H9 (cell line): ENCODE results near the gene SLC17A9. TPM values are rescaled to one million over a fixed set of nuclear protein-coding genes. Genes with fewer than 3 reads are reported as not detected.

Source experiments
- DNase-seq: peaks from one replicate; pipeline ENCODE4 v3.0.0-alpha.2; 2017
- H2AFZ ChIP-seq: one replicate; pipeline ENCODE4 v1.6.1; 2013; ENCODE audit warnings: mild to moderate bottlenecking, low read length, control low read depth, moderate library complexity
- H2AK5ac ChIP-seq: 2 replicates; pipeline ENCODE4 v1.6.1; 2013; ENCODE audit warnings: low read length, control low read depth, mixed read lengths; ENCODE audit not compliant: insufficient read length
- H2BK120ac ChIP-seq: one replicate; pipeline ENCODE4 v1.6.1; 2013; ENCODE audit warnings: low read depth, mild to moderate bottlenecking, low read length, control low read depth, inconsistent platforms; ENCODE audit not compliant: poor library complexity, severe bottlenecking
- H2BK12ac ChIP-seq: 2 replicates; pipeline ENCODE4 v1.6.1; 2013; ENCODE audit warnings: low read length, control low read depth, mixed read lengths, low read depth; ENCODE audit not compliant: insufficient read length
- H2BK15ac ChIP-seq: 2 replicates; pipeline ENCODE4 v1.6.1; 2013; ENCODE audit warnings: low read depth, low read length, control low read depth
- H2BK20ac ChIP-seq: one replicate; pipeline ENCODE4 v1.6.1; 2013; ENCODE audit warnings: low read depth, mild to moderate bottlenecking, low read length, control low read depth, inconsistent platforms; ENCODE audit not compliant: poor library complexity, severe bottlenecking
- H2BK5ac ChIP-seq: 2 replicates; pipeline ENCODE4 v1.6.1; 2013; ENCODE audit warnings: low read length, control low read depth, mixed read lengths; ENCODE audit not compliant: insufficient read length
- H3K14ac ChIP-seq: 2 replicates; pipeline ENCODE4 v1.6.1; 2013; ENCODE audit warnings: low read length, control low read depth; ENCODE audit not compliant: insufficient read depth
- H3K18ac ChIP-seq: 2 replicates; pipeline ENCODE4 v1.6.1; 2013; ENCODE audit warnings: low read depth, mild to moderate bottlenecking, mixed read lengths, low read length, control low read depth; ENCODE audit not compliant: insufficient read length
- H3K23ac ChIP-seq: 2 replicates; pipeline ENCODE4 v1.6.1; 2013; ENCODE audit warnings: low read length, control low read depth, mixed read lengths, low read depth; ENCODE audit not compliant: insufficient read length
- H3K23me2 ChIP-seq: 2 replicates; pipeline ENCODE4 v1.6.1; 2013; ENCODE audit warnings: low read depth, mild to moderate bottlenecking, mixed read lengths, low read length, control low read depth; ENCODE audit not compliant: insufficient read length, poor library complexity, severe bottlenecking
- H3K27ac ChIP-seq: 2 replicates; pipeline ENCODE4 v1.5.1; 2013; ENCODE audit warnings: low read length, control low read depth, mixed read lengths, low read depth; ENCODE audit not compliant: insufficient read length
- H3K27me3 ChIP-seq: 2 replicates; pipeline ENCODE4 v1.6.1; 2013; ENCODE audit warnings: low read length, control low read depth, inconsistent platforms; ENCODE audit not compliant: insufficient read depth
- H3K4ac ChIP-seq: 2 replicates; pipeline ENCODE4 v1.6.1; 2013; ENCODE audit warnings: low read depth, mild to moderate bottlenecking, control low read depth, inconsistent platforms, low read length, moderate library complexity
- H3K4me1 ChIP-seq: 2 replicates; pipeline ENCODE4 v1.6.1; 2013; ENCODE audit warnings: low read length, control low read depth, inconsistent platforms; ENCODE audit not compliant: insufficient read depth
- H3K4me2 ChIP-seq: 2 replicates; pipeline ENCODE4 v1.6.1; 2013; ENCODE audit warnings: low read length, control low read depth, mixed read lengths; ENCODE audit not compliant: insufficient read length, insufficient read depth
- H3K56ac ChIP-seq: 2 replicates; pipeline ENCODE4 v1.6.1; 2013; ENCODE audit warnings: low read depth, mild to moderate bottlenecking, mixed read lengths, low read length, control low read depth; ENCODE audit not compliant: insufficient read length
- H3K79me1 ChIP-seq: 2 replicates; pipeline ENCODE4 v1.6.1; 2013; ENCODE audit warnings: low read depth, mild to moderate bottlenecking, moderate library complexity, low read length, control low read depth, inconsistent platforms; ENCODE audit not compliant: insufficient read depth, poor library complexity, severe bottlenecking
- H3K79me2 ChIP-seq: 2 replicates; pipeline ENCODE4 v1.6.1; 2013; ENCODE audit warnings: low read length, control low read depth, inconsistent platforms; ENCODE audit not compliant: insufficient read depth
- H3K9ac ChIP-seq: 2 replicates; pipeline ENCODE4 v1.6.1; 2013; ENCODE audit warnings: low read length, control low read depth, mixed read lengths; ENCODE audit not compliant: insufficient read length; ENCODE audit errors: extremely low read depth
- H3K9me3 ChIP-seq: one replicate; pipeline ENCODE4 v1.6.1; 2013; ENCODE audit warnings: low read depth, low read length, inconsistent platforms; ENCODE audit not compliant: control insufficient read depth
- H3T11ph ChIP-seq: one replicate; pipeline ENCODE4 v1.6.1; 2013; ENCODE audit warnings: mild to moderate bottlenecking, low read length, control low read depth, inconsistent platforms
- H4K20me1 ChIP-seq: one replicate; pipeline ENCODE4 v1.6.1; 2013; ENCODE audit not compliant: control insufficient read depth, insufficient read length, insufficient read depth
- H4K5ac ChIP-seq: 2 replicates; pipeline ENCODE4 v1.6.1; 2013; ENCODE audit warnings: low read depth, mild to moderate bottlenecking, mixed read lengths, low read length, control low read depth; ENCODE audit not compliant: insufficient read length
- H4K8ac ChIP-seq: replicated peaks from 2 replicates; pipeline ENCODE4 v1.6.1; 2013; ENCODE audit warnings: low read length, control low read depth, mixed read lengths, low read depth; ENCODE audit not compliant: insufficient read length
- H4K91ac ChIP-seq: 2 replicates; pipeline ENCODE4 v1.6.1; 2013; ENCODE audit warnings: low read depth, mild to moderate bottlenecking, moderate library complexity, mixed read lengths, low read length, control low read depth; ENCODE audit not compliant: insufficient read length
- H3K27ac Mint-ChIP-seq, 3 experiments: 2 replicates in 2 of 3; 3 replicates in 1 of 3; pipeline ENCODE4 v1.8.0; 2020 to 2021; ENCODE audit warnings: mixed read lengths in 3 of 3, mild to moderate bottlenecking in 1 of 3, moderate library complexity in 1 of 3
- H3K27me3 Mint-ChIP-seq: 2 replicates; pipeline ENCODE4 v1.8.0; 2021; ENCODE audit warnings: low read depth, mild to moderate bottlenecking, moderate library complexity, mixed read lengths
- H3K36me3 Mint-ChIP-seq, 3 experiments: 2 replicates in 2 of 3; 3 replicates in 1 of 3; pipeline ENCODE4 v1.8.0; 2020 to 2021; ENCODE audit warnings: low read depth in 3 of 3, mixed read lengths in 3 of 3; ENCODE audit not compliant: insufficient read depth in 1 of 3
- H3K4me1 Mint-ChIP-seq, 2 experiments: 2 replicates each; pipeline ENCODE4 v1.8.0; 2020; ENCODE audit warnings: mixed read lengths in 2 of 2
- H3K4me3 Mint-ChIP-seq, 2 experiments: 2 replicates in 1 of 2; 3 replicates in 1 of 2; pipeline ENCODE4 v1.8.0; 2020 to 2021; ENCODE audit warnings: mild to moderate bottlenecking in 2 of 2, mixed read lengths in 2 of 2, moderate library complexity in 1 of 2
- H3K9me3 Mint-ChIP-seq, 2 experiments: 2 replicates in 1 of 2; 3 replicates in 1 of 2; pipeline ENCODE4 v1.8.0; 2020; ENCODE audit warnings: mild to moderate bottlenecking in 2 of 2, mixed read lengths in 2 of 2, moderate library complexity in 1 of 2
- CTCF ChIP-seq: fragments of 200-600 bp; sonication (generic); conservative IDR thresholded peaks from 3 replicates; pipeline ENCODE4 v1.8.0; 2021; ENCODE audit warnings: antibody characterized with exemption, mild to moderate bottlenecking
- WGBS: extraction: QIAGEN DNeasy Blood & Tissue Kit; methylation state at CpG from one replicate; pipeline ENCODE4 v1.1.7; 2013; ENCODE audit warnings: missing lambda C conversion rate, low lambda C conversion rate, mixed read lengths; ENCODE audit not compliant: insufficient read length; ENCODE audit errors: extremely low coverage; 5-methylcytosine and 5-hydroxymethylcytosine counted together
- total RNA-seq: library from RNA; stranded (reverse); gene quantifications from 2 replicates; pipeline ENCODE4 v1.2.1, GENCODE V29; 2021

SLC17A9 gene
- total RNA-seq, 1 experiment from 2014 or later = 20.9 TPM

GRCh38 chr20:62946918-62947317, 5.6 kb upstream of the SLC17A9 start:
- Histone ChIP-seq H3K4ac (no peak overlapping the region), H3K18ac (no peak overlapping the region), H2AFZ (no peak overlapping the region), H2BK15ac (no peak overlapping the region), H3K14ac (no peak overlapping the region), H3T11ph (no peak overlapping the region), H3K79me2 (peaks cover 1% of the 10 kb centered on the region; the same call in 1 of the 2 replicates), H2BK12ac (no peak overlapping the region), H4K5ac (no peak overlapping the region), H3K27ac (no peak overlapping the region), H3K9ac (no peak overlapping the region), H2BK20ac (no peak overlapping the region), H3K4me1 (no peaks in the 10 kb centered on the region; the same call in 1 of the 2 replicates), H3K9me3 (no peaks in the 10 kb centered on the region), H3K23me2 (no peaks in the 10 kb centered on the region), H4K91ac (no peak overlapping the region), H4K8ac (no peak overlapping the region), H4K20me1 (no peaks in the 10 kb centered on the region), H3K56ac (no peak overlapping the region), H2AK5ac (no peak overlapping the region), H3K79me1 (no peaks in the 10 kb centered on the region), H2BK120ac (no peak overlapping the region), H2BK5ac (no peak overlapping the region), H3K23ac (no peak overlapping the region), H3K4me2 (no peak overlapping the region), H3K27me3 (no peaks in the 10 kb centered on the region)
- H3K4me3 Mint-ChIP-seq = no peak overlapping the region; a peak in 1 of 5 replicates
- TF ChIP-seq CTCF = no peak
- 0 out of 7 replicates have a peak overlapping the region, but pooled peaks of 1 of the 3 experiments have one; percentile 59 for H3K27ac Mint-ChIP-seq
- H3K4me1 Mint-ChIP-seq = peaks cover 0 to under 1% of the 10 kb centered on the region in 2 experiments; a peak in 1 of 4 replicates
- no CpG with 5 or more reads among the region's 10 CpGs for WGBS
- peaks cover 45 to 89% (median 82%) of the 10 kb centered on the region in 3 experiments; a peak in 6 of 7 replicates for H3K36me3 Mint-ChIP-seq
- H3K9me3 Mint-ChIP-seq = no peaks in the 10 kb centered on the region
- no peak for DNase-seq
- no peaks in the 10 kb centered on the region for H3K27me3 Mint-ChIP-seq
